Brain microvascular endothelial cell (primary cell): Measurements from ENCODE around the gene SLAMF6.

Source experiments
- DNase-seq: peaks from one replicate; pipeline ENCODE4 v3.0.0-alpha.2; 2020
- H3K27ac ChIP-seq: fragments of 250-450 bp; sonication (Bioruptor Pico); 2 replicates; pipeline ENCODE4 v1.5.1; 2020; ENCODE audit warnings: mild to moderate bottlenecking, moderate library complexity
- H3K27me3 ChIP-seq: fragments of 250-450 bp; sonication (Bioruptor Pico); replicated peaks from 2 replicates; pipeline ENCODE4 v1.5.1; 2020; ENCODE audit warnings: mild to moderate bottlenecking
- H3K36me3 ChIP-seq: fragments of 250-450 bp; sonication (Bioruptor Pico); replicated peaks from 2 replicates; pipeline ENCODE4 v1.5.1; 2020; ENCODE audit warnings: mild to moderate bottlenecking
- H3K4me3 ChIP-seq: 2 replicates; pipeline ENCODE4 v1.5.1; 2011; ENCODE audit warnings: low read depth, mild to moderate bottlenecking, control low read depth, low read length, moderate library complexity
- CTCF ChIP-seq: IDR thresholded peaks from 2 replicates; pipeline ENCODE4 v1.5.1; 2011; ENCODE audit warnings: low read depth, mild to moderate bottlenecking, moderate library complexity, low read length, control low read depth, inconsistent platforms; ENCODE audit errors: missing control alignments
- in situ Hi-C: cut with HindIII; loops from 2 replicates; pipeline ENCODE4 v1.10.0; 2017; ENCODE audit warnings: low sequenced_read_pairs, low pct_ligation_motif_present

SLAMF6 gene

GRCh38 chr1:160522622-160523345 lies at the start of gene SLAMF6:
SLAMF6 (minus strand) TSS chr1:160523255; CDS start chr1:160523192, 63 bp downstream.
- Histone ChIP-seq H3K27ac (no peak within 1 kb of the TSS), H3K36me3 (no peaks in the 10 kb centered on the region), H3K4me3 (no peak within 1 kb of the TSS), H3K27me3 (no peaks in the 10 kb centered on the region)
- TF ChIP-seq CTCF, result no peak
- in situ Hi-C loops, result no loop called here
- DNase-seq, result no peak

GRCh38 chr1:160570840-160571239 lies 47.8 kb upstream of the SLAMF6 start:
- H3K36me3 ChIP-seq, result no peaks in the 10 kb centered on the region
- H3K4me3 ChIP-seq, result no peak overlapping the region
- TF ChIP-seq CTCF, result no peak
- no peak overlapping the region for H3K27ac ChIP-seq
- no peak for DNase-seq
- in situ Hi-C loops, result no loop called here
- H3K27me3 ChIP-seq, result no peaks in the 10 kb centered on the region

- no peak for DNase-seq
- H3K27me3 ChIP-seq, result no peaks in the 10 kb centered on the region
- no peak overlapping the region for H3K27ac ChIP-seq
- no peak for TF ChIP-seq CTCF
- no peak overlapping the region for H3K4me3 ChIP-seq
- no peaks in the 10 kb centered on the region for H3K36me3 ChIP-seq
- in situ Hi-C loops, result no loop called here
Measured at GRCh38 chr1:160569806-160570205, 46.8 kb upstream of the SLAMF6 start.

GRCh38 chr1:160567858-160568682 lies 45.0 kb upstream of the SLAMF6 start:
- Histone ChIP-seq H3K27me3 (no peaks in the 10 kb centered on the region), H3K36me3 (no peaks in the 10 kb centered on the region), H3K4me3 (no peak overlapping the region), H3K27ac (no peak overlapping the region)
- no peak for TF ChIP-seq CTCF
- in situ Hi-C loops, result no loop called here
- no peak for DNase-seq

- no peaks in the 10 kb centered on the region for H3K27me3 ChIP-seq
- no peak for DNase-seq
- in situ Hi-C loops, result no loop called here
- H3K27ac ChIP-seq, result no peak overlapping the region
- no peak for TF ChIP-seq CTCF
- no peaks in the 10 kb centered on the region for H3K36me3 ChIP-seq
- no peak overlapping the region for H3K4me3 ChIP-seq
Measured at GRCh38 chr1:160567341-160567740, 44.3 kb upstream of the SLAMF6 start.
